ENCODE results near the gene TUBE1. TPM values are rescaled to one million over a fixed set of nuclear protein-coding genes. Genes with fewer than 3 reads are reported as not detected.
"Not testable (repeated sequence)": the region's sequence is repeated elsewhere in the genome, so short reads cannot be mapped to it uniquely, and the experiment has no call there.

TUBE1 gene, protein sequence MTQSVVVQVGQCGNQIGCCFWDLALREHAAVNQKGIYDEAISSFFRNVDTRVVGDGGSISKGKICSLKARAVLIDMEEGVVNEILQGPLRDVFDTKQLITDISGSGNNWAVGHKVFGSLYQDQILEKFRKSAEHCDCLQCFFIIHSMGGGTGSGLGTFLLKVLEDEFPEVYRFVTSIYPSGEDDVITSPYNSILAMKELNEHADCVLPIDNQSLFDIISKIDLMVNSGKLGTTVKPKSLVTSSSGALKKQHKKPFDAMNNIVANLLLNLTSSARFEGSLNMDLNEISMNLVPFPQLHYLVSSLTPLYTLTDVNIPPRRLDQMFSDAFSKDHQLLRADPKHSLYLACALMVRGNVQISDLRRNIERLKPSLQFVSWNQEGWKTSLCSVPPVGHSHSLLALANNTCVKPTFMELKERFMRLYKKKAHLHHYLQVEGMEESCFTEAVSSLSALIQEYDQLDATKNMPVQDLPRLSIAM
- 13.1 TPM for total RNA-seq

DNA sequence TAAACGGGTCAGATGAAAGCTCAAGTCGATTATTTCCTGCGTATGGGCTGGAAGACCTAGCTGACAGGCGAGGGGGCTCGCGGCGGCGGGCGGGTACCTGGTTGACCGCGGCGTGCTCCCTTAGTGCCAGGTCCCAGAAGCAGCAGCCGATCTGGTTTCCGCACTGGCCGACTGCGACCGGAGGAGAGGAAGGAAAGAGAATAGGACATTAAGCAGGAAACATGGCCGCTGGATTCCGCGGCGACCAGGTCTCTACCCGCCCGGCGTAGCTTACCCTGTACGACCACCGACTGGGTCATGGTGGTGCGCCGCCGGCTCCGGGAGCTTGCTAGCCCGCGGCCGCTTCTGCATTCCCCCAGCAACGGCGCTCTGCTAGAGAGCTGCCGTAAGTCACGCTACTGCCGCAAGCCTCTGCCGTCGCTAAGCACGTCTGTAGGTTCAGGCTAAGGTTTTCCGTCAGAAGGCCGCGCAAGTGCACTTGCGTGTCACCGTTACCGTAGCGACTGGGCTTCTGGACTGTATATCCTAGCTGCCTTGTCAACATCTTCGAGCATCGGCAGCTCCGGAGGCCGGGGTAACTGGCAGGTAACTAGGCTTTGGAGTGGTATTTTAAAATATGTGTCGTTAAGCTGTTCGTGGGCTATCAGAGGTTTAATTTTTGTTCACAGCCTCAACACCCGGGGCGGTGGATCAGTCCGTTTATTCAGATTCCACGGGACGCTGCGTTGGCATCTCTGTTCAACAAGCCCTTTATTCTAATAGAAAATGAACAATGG is at the start of gene TUBE1, which contains the start of gene FAM229B:
TSS of gene TUBE1 (minus strand) at position 347 of the 776 bp plus-strand sequence. CDS start at position 299, 48 bp downstream.
TSS of gene FAM229B (plus strand) at position 456 of the 776 bp plus-strand sequence. CDS start 11,693 bp downstream, outside the sequence.
- ATAC-seq, result peak; percentile 100

DNA sequence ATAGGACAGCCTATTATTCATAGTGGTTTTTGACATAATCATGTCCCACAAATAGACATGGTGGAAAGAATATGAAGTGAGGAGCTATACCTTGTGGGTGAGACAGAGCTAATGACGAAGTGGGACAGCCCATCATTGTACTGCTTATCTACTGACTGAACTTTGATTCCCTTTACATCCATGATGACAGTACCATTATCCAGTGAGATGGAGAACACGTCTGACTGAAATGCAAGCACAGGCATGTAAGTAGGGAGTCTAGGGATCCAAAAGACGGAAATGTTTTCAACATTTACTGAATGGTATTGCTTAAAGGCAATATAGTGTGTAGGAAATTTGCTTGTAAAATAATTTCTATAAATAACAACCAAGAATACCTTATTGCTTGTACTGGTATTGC is 43.6 kb upstream of the TUBE1 start:
- peak; percentile 10 for ATAC-seq

DNA sequence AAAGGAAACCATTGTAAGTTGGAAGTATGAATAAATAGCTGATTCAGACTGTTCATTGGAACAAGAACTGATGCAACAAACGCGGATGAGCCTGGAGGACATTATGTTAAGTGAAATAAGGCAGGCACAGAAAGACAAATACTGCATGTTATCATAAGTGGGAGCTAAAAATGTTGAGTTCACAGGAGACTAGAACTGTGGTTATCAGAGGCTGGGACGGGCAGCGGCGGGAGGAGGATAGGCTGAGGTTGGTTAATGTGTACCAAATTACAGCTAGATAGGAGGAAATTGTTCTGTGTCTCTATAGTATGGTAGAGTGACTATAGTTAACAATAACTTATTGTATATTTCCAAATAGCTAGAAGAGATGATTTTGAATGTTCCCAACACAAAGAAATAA is 40.9 kb upstream of the TUBE1 start:
- ATAC-seq, result no peak

DNA sequence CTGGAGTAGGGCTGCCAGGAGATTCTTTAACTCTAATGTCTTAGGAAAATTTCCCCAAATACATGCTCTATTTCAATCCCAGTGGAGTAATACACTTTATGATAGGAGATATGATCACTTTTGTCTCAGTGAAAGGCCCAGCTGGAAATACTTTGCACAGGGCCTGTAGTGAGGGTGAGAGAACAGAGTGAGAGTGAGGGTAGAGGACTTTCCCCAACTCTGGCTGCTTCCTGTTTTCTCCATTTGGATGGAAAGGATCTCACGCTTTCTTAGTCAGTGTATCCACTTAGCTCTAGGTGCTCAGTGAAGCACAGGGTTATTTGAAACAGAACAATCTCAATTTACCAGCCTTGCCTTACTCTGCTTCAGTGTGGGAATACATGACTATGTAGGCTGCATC is 36.7 kb upstream of the TUBE1 start:
- no peak for ATAC-seq

DNA sequence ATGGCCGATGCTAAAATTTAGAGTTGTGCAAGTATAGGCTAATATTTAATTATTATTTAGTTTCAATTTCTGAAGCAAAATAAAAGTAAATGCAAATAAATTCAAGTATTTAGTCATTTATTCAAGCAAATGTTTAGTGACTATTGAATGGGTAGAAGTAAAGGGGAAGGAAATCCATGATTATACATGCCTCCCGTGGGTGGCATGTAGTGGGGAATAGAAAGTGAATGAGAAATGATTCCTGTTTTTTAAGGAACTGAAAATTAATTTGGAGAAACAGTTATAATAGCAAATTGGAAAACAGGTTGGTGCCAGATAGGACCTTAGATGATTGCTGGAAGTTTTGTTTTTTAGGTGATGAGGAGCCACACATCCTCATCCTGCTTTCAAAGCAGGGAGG is 35.5 kb upstream of the TUBE1 start:
- ATAC-seq, result no peak

DNA sequence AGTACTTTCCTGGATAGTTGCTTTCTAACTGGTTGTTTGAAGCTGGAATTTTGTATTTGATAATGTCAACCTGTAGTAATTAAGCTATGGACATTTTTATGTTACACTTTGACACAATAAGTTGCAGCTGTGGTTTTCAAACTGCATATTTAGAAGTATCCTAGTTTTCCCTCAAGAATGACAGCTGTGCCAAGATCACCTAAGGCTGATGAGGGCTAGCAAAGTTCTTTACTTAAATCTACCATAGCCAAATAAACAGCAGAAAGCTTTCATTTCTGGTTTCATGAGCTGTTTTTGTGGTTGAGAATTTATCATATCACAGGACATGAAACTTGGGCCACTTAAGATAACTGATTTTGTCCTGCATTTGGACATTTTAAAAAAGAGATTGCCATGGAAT is 30.8 kb upstream of the TUBE1 start:
- no peak for ATAC-seq

DNA sequence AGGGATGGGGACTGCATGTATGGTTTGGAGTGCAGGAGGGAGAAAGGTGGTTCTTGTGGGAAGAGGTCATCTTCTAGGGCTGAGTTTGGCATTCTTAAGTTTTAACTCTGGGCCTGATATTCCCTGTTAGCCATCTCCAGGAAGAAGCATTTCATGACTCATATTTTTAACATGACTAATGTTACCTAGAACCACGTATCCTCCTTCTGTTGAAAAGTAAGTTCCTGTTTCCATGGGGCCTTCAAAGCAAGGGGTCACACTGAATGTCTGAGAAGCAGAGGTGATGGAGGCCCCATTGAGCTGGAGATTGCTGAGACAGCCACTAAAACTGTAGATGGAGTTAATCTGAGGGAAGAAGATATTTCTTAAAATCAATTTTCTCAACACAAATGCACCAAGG is 30.3 kb upstream of the TUBE1 start:
- peak; percentile 38 for ATAC-seq

DNA sequence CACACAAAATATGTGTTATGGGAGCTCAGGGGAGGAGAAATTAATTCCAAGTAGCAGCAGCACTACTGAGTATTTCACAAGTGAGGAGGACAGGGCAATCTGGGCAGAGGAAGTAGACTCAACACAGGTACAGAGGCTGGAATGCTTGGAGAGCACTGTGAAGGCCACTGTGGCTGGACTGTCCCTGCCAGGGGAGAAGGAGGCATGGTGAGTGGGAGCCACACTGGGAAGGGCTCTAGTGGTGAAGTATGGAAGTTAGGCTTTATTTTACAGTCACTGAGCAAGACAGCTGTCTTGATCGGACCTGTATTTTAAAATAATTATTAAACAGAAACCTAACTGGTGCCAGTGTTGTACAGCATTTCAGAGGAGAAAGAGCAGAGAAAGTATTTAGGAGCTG is 28.9 kb upstream of the TUBE1 start:
- ATAC-seq, result no peak

DNA sequence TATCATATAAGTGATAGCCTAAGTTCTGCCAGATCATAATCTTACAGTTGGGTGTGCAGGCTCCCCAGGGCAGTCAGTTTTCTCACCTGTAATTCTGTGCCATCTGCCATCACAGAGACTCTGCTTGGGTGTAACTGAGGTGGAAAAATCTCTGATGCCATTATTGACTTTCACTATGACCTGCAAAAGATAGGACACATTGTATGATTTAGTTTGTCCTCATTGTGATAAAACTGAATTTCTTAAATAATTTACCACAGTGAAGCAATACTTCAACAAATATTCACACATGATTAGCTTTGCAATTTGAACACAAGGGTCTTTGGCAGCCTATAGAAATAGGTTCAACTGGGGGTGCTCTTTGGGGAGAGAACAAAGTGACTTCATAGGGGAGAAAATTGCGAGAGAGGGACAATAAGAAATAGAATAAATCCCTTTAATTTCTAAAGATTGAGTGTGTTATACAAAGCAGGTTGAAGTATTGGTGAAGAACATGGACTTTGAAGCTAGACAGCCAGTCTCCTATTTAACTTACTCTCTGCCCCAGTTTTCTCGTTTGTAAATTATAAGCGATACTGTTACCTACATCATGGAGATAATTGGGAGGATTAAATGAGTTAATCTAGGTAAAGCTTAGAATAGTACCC is 27.4 kb upstream of the TUBE1 start:
- ATAC-seq, result no peak

DNA sequence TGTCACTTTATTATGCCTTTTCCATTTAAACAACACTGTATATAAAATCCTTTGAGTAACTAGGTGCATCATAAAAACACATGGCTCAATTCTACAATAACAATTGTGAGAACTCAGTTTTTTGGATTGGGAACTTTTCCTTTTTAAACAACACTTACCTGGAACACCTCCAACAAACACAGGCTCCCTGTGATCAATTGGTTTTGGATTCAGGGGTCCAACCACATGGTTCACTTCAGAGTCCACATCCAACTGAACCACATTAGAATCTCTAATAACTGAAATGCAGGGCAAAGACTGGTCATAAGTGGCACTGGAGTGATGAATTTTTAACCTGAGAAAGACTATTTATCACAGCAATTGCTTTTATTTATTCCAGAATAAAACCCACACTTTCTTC is 26.6 kb upstream of the TUBE1 start:
- ATAC-seq, result no peak

DNA sequence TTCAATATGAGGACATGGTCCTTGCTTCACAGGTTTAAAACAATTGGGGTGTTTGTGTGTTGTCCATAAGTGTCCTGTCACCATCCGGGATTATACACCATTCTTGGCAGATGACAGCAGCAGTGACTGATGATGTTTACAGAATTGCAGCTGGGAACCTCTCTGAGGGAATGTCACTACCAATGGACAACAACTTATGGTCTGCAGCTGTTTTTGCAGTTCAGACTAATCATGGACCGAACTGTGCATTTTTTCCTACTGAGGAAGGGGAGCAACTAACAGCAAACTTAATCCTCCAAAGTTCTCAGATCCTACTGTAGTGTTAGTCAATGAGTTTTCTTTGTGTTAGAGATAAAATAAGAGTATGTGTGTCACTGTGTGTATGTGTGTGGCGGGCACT is 26.1 kb upstream of the TUBE1 start:
- no peak for ATAC-seq

DNA sequence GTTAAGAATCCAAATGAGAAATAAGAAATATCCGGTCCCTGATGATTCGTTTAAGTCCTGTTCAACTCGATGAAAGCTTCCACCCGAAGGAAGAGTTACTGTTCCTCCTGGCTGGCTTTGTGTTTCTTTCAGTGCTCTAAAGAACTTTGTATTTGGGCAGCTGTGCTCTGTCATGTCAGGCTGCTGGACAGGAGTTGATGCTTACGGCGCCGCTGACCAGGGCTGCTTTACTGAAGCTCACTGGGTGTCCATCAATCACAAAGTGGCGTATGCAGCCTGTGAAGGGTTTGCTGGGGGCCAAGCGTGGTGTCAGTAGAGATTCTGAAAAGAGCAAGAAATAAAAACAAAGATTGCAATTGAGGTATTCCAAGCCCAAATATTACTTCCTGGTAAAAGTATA is 22.0 kb upstream of the TUBE1 start:
- ATAC-seq, result no peak

DNA sequence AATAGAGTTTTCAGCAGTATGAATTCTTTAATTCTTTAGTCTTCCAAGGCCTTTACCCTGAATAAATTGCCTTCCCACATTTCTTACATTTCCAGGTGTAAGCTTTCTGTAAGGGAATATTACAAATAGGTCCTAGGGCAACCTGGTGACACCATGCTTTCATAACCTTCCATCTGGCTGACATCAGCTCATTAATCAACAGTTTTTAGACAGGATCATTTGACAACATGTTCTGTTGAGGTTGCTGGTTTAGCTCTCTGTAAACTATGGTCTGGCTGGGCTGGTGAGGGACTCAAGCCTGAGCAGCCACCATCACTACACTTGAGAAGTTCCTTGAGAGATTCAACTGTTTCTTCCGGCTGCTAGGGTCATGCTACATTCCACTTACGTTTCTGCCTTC is 19.3 kb upstream of the TUBE1 start:
- ATAC-seq, result no peak

DNA sequence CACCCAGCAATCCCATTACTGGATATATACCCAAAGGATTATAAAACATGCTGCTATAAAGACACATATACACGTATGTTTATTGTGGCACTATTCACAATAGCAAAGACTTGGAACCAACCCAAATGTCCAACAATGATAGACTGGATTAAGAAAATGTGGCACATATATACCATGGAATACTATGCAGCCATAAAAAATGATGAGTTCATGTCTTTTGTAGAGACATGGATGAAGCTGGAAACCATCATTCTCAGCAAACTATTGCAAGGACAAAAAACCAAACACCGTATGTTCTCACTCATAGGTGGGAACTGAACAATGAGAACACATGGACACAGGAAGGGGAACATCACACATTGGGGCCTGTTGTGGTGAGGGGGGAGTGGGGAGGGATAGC is 18.7 kb upstream of the TUBE1 start:
- ATAC-seq, result not testable (repeated sequence)

DNA sequence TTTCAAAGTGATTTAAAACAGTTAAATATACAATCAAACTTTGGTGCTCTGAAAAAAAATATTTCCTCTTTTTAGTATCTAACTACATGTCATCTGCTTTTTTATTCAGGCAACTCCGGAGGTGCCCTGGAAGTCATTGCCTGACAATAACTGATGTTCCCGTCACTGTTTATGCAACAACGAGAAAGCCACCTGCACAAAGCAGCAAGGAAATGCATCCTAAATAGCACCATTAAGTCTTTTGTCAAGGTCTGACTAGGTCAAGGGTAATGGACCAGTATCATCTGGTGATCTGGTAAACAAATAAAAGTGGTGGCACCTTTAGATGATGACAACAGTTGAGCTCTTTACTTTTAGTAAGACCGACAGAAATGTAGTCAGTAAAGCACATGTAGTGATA is 13.3 kb upstream of the TUBE1 start:
- no peak for ATAC-seq

DNA sequence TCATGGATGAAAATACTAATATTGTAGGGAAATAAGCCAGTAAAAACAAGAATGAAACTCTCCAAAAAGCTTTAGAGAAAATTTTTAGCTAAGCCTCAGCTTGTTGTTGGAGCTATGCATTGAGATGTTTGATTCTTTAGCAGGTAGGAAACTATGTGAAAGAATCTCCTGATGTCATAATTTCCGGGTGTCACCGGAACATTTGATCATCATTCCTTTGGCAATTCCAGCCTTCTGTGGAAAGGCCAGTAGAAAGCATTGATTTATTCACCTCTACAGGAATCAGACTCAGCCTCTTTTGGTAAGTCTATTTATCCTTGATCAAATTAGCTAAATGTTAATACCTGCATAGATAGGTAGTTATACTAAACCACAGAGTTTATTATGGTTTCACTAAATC is 9.6 kb upstream of the TUBE1 start:
- ATAC-seq, result no peak

DNA sequence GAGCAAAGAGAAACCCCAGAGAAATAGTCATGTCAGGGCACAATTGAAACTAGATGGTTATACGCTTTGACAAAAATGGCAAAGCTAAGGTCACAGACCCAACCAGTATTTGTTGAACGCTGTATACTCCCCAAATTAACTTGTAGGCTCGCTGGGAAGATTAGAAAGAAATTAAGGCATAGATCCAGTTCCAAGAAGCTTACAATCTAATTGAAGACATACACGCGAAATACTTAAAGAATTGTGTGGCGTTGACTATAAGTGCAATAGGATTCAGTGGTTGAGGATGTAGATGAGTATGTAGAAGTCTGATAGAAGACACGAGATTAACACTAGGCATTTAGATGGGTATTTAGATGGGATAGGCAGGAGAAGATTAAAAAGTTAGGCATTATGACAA is 634 bp upstream of the TUBE1 start:
- ATAC-seq, result no peak

DNA sequence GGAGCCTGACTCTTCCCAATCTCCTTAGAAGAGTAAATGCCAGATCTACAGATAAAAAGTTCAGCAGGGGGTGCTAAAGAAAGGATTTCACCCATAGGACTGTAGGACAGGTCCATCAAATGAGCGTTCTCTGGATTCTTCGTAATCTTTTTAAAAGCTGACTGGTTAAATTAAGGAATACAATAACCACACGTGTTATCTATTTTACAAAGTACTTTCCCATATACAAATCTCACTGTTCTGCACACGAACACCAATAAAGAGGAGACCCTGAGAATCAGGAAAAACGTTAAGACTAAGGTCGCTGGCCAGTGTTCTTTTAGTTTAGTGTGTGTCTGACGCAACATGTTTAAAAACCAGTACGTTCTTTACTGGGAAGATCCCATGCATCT is 542 bp downstream of the TUBE1 start:
- ATAC-seq, result peak; percentile 23

DNA sequence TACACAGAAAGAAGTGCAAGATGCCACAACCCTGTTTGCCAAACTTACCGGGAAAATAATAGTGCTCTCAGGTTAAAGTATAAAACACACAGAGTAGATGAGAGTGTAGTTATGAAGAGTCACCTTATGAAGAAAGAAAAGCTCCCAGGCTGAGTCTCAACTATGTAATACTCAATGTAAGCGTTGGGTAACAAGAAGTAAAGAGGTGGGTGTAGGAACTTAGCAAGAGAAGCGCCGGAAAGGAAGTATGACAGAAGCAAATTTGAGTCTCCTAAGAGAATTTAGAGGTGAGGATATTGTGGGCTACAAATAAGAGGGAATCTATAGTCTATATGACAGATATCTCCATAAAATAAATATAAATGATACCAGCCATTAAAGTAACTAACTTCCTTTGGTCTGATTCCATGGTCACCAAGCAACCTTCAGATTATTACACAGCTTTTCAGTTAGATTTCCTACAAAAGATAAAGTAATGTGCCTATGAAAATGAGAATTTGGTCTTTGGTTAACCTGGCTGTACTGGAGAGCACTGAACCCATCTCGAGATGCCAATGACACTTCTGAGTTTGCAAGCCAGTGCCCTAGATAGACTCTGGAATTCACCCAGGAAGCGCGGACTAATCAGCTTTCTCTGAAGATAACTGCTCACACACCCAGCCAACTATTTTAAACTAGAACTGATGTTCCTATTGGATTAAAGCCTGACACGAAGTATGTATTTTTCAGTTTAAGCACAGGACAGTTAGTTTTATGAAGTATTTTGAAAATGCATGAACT is 1.8 kb downstream of the TUBE1 start:
- ATAC-seq, result no peak

DNA sequence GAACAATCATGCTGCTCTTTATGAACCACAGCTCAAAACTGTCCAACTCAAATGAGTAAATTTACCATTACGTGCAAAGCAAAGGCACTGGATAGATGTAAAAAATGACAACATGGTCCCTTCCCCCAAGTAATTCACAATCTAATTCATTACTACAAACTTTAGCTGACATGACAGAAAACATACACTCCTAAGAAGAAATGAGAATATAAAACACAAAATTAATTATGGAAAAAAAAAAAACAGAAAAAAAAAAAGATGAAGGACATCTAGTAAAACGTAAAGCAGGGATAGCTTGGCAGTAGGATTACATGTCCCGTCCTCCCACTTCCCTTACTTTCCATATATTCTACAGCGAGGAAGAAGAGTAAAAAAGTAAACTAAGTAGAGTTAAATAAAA is 5.7 kb downstream of the TUBE1 start:
- ATAC-seq, result no peak

DNA sequence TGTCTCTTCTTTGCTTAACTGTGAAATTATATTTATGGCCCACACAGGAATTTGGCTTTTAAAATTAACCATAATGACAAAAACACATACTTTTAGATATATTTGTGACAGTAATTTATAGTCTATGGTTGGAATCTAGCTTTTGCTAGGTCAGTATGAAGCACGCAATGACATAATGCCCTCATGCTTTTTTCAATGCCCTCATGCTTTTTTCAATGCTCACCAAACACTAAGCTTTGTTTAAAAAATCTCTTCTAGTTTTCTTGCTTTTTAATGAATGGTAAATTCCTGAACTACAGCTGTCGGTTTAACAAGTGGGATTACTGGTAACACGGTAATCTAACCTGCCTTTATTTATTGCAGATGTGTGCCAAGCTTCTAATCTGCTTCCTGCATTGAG is 20.7 kb downstream of the TUBE1 start:
- no peak for ATAC-seq

DNA sequence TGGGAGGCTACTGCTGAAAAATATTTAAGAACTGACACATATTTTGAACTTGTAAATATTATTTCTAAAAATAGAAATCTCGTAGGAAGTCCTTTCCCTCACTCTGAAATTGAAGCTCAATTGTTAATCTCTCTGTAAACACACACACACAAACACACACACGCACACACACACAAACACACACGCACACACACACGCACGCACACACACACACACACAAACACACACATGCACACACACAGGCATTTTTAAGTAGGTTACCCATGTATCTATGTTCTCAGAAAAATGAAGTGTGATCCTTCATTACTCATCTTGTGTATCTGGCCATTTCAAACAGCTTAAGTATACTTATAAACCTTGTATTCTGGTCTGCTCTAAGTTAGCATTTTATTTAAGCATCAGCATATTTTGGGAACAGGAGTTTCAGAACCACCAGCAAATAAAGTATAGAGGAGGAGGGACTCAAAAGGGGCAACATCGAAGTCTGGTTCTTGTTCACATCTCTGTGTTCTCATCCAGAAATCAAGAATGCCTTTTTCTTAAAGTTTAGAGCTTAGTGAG is 21.8 kb downstream of the TUBE1 start:
- ATAC-seq, result no peak
